HG03066 (cell line): Measurements from ENCODE around the gene ABLIM2.

ENCODE experiments used
- ATAC-seq: cut with Tn5 transposase; IDR thresholded peaks from one replicate; pipeline ENCODE4 v1.9.1; 2021; ENCODE audit warnings: low read depth; ENCODE audit not compliant: unreplicated experiment

Gene ABLIM2

DNA sequence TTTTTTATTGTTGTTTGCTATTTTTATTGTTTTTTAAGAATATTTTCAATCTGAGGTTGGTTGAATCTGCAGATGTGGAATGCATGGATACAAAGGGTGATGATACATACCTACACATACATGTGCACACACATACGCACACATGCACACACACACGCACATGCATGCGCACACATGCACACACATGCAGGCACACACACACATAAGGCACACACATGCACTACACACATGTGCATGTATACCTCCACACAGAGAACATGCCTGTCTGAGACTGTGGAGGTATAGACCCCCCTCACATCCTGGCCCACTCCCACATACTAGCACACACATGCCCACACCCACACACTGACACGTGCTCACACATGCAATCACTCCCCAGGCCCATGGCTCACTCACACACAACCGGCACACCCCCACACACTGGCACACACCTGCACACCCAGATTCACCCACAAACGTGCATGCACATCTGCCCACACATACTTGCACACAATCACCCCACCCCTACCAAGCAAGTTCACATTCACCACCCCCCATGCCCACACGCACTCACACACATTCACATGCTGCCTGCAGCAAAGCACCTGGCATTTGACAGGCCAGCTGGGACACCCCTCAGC, 121.4 kb downstream of the ABLIM2 start:
- ATAC-seq, result no peak

DNA sequence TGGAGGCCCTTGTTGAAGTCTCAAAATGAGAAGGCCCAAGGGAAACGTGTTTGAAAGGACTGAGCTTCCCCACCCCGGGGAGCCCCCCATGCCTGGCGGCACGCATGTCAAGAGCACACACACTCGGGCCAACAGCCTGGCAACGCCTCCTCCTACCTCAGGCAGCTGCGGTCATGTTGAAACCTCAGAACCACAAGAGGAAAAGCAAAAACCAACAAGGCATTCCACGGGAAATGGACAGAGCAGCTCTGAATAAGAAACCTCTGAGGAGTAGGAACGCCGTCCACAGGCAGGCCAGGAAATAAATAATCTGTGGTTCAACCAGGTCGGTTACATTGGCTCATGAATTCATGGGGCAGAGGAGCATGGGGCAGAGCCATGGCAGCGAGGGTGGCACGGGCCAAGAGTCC, 123.2 kb downstream of the ABLIM2 start:
- no peak for ATAC-seq

DNA sequence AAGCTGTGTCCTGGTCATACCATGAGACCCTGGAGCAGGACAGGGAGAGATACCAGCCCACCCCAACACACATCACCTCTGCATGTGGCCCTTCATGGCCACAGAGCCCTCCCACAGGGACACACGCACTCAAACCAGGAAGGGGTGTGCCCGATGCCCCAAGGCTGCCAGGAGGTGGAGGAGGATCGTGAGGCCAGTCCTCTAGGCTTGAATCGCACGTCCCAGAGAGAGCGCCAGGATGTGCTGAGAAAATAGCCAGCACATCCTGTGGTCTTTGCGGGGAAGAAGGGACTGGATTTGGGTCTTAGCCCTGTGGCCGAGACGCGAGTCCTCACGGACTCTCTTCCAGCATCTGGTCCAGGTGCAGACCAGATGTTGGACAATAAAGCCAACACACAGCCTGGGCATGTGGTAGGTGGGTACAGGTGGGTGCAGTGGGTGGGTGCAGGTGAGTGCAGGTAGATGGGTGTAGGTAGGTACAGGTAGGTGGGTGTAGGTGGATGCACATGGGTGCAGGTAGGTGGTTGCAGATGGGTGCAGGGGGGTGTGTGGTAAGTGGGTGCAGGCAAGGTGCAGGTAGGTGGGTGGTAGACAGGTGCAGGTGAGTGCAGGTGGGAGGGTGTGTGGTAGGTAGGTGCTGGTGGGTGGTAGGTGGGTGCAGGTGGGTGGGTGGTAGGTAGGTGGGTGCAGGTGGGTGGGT, 124.6 kb downstream of the ABLIM2 start:
- no peak for ATAC-seq

DNA sequence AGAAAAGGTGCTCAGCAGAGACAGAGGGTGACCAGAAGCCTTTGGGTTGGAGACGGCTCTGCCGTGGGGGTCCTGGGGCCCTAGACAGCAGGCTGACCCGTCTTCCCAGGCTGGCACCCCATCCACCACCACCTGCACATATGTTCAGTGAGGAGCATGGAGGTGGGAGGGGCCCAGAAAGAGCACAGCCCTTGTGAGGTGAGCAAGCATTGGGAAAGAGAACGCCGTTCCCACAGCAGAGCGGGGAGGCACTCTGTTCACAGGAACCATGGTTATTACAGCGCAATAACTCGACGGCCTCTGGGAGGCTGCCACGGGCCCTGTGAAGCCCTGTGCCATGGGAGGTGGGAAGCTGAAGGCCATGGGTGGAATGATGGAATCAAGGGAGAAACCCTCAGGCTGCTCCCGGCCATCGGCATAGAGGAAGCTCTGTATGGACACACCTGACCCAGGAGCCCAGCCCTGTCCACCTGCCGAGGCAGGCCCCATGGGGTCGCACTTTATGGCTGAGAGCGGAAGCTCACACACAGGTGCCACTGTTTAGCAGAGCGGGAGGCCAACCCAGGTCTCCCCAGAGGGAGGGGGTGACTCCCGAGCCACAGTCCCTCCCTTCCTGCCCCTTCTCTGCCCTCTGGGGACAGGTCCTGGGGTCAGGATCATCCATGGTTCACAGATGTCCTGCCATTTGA, 125.4 kb downstream of the ABLIM2 start:
- ATAC-seq, result no peak

DNA sequence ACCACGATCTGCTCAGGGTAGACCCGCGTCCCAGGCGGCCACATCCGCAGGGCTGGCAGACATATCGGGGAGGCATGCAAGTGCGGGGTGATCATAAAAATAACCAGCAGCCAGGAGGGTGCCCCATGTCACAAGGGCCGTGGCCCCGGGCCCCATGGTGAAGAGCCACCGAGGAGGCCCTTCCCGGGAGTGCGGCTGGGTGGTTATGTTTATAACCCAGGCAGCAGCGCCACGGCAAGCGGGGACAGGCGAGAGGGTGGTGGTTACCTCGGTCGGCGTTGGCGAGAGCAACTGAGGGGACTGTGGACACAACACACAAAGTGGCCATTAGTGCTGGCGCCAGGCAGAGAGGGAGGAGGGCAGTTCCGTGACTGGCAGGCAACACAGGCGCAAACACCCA, 126.2 kb downstream of the ABLIM2 start:
- ATAC-seq, result no peak

DNA sequence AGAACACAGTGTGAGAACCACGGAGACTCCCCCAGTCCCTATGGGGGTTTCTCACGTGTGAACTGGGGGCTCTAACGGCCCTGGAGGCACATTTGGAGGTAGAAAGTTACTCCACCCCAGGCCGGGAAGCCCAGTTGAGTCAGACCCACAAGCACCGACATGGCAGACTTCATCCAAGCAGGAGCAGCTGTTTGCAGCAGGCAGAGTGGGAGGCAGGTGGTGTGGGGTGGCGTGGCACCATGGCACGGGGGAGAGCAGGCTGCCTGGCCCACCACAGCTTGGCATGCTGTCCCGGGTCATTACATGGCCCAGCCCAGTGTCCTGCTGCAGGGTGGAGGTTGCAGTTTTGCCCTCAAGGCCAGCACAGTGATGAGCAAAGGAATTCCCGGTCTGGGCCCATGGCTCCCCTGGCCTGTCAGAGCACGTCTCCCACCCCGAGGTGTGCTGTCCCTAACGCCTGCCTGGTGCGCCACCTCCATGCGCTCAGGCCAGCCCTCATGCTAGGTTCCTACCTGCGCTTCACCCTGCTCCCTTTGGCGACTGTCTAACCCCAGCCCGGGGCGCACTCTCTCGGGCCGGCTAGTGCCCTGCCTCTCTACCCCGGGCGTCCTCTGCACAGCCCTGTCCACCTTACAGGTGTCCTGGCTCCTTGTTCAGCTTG, 128.4 kb downstream of the ABLIM2 start:
- no peak for ATAC-seq

DNA sequence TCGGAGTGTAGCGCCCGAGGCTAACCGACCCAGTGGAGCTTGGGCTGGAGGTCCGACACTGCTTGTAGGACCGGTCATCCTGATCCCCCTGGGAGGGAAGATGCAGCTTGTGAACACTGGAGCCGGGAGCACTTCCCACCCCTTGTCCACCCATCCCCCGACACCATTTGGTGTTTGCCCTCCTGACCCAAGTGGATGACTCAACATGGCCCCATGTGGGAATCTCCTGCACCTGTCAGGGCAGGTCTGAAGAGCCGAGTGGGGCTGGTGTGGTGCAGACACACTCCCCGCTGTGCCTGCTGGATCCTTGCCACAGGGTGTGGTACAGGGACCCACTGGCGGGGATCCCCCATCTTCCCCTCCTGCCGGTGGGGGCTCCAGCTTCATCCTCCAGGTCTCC, 128.9 kb downstream of the ABLIM2 start:
- no peak for ATAC-seq

DNA sequence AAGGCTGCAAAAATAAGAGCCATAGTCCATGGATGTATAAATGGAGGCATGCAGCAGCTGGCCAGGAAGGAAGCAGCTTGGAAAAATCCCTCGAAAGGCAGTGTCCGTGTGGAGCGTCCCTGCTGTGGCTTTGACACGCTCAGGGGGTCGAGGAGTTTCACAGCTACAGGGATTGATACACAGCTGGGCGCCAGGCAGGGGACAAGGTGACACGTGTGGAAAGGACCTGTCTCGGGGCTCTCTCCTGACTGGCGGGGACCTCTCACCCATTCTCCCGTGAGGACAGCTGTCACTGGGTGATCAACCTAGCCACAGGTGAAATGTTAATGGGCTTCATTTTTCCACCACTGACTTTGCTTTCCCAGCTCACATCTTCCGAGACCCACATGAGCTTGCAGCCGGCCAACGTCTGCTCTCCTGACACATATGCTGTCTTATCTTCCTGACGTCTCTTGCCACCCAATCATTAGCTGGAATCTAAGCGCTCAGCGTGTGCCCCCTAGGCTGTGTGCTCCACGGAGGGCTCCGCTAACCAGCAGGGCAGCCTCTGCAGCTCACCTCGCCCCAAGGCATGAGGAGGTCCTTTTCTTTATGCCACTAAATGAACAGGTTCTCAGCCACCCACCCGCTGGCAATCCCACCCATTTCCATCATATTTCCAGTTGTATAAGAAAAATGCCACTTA, 129.6 kb downstream of the ABLIM2 start:
- no peak for ATAC-seq

DNA sequence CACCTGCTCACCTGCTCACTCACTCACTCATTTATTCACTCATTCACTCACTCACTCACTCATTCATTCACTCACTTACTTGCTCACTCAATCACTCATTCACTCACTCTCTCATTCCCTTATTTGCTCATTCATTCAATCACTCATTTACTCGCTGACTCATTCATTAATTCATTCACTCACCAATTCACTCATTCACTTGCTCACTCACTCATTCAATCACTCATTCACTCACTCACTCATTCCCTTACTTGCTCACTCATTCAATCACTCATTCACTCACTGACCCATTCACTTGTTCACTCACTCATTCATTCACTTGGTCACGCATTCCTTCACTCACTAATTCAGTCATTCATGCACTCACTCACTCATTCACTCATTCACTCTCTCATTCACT, 130.2 kb downstream of the ABLIM2 start:
- ATAC-seq, result no peak

DNA sequence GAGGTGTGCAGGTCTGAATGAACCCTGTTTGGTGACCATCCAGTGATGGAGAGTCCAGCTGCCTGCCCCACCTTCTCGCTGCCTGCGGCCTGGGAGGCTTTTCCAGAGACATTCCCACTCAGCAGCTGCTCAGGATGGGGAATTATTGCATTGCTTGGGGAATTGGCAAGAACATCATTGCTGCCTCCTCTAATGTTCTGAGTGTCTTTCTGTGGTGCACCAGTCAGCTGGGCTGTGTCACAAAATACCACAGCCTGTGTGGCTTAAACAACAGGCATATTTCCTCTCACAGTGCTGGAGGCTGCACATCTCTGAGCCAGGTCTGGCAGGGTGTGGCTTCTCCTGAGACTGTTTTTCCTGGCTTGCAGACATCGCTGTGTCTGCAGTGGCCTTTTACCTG, 132.2 kb downstream of the ABLIM2 start:
- ATAC-seq, result no peak

DNA sequence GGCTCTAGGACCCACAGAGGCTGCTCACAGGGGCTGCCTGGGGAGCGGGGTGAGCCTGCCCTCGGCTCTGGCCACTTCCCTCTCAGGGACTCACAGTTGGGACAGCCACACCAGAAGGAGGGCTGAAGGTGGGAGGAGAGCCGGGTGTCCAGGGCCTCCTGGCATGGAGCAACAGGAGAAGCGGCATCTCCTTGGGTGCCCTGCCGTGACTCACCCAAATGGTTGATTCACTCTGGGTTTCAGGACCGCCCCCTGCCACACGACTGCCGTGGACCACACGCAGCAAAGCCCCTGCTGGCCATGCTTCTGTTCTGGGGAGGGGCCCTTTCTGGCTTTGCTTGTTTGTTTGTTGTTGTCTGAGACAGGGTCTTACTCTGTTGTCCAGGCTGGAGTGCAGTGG, 132.9 kb downstream of the ABLIM2 start:
- no peak for ATAC-seq

DNA sequence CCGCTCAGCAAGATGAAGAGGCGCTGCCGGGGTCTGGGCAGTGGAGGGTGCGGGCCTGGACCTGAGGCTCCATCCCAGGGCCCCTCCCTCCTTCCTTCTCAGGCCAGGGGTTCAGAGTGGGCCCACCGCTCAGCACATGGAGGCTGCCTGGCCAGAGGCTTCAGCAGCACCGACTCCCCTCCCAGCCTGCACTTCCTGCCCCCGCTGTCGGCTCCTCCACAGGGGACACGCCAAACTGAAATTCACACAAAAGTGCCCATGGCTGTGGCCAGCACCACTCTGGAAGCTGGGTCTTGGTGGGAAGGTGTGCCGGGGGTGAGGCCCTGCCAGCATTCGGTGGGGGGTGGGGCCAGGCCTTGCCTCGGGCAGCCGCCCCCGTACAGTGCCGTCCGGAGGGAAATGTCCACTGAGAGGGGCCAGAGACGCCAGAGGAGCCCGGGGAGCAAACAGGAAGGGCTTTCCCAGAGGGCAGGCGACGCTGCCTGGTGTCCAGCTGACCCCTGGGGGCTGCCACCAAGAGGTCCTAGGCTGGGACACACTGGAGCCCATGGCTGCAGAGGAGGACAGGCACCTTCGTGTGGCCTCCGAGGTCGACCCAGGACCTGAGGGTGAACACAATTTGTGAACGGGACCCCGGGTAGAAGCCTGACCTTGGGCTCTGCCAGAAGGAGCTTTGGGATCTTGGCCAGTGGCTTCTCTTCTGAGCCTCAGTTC, 134.4 kb downstream of the ABLIM2 start:
- ATAC-seq, result no peak

DNA sequence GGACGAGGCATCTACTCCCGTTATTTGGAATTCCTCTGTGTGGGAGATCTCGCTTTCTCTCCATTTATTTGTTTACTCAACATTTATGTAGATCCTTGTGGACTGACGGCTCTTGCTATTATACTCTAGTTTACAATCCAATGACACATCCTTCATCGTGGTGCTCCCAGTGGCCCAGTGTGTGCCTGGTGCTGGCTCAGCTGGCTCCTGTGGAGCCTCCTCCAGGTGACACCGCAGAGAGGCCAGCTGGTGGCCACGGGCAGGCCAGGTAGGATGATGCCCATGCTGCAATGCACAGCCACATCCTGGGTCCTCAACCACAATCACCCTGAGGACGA, 134.9 kb downstream of the ABLIM2 start:
- ATAC-seq, result no peak

DNA sequence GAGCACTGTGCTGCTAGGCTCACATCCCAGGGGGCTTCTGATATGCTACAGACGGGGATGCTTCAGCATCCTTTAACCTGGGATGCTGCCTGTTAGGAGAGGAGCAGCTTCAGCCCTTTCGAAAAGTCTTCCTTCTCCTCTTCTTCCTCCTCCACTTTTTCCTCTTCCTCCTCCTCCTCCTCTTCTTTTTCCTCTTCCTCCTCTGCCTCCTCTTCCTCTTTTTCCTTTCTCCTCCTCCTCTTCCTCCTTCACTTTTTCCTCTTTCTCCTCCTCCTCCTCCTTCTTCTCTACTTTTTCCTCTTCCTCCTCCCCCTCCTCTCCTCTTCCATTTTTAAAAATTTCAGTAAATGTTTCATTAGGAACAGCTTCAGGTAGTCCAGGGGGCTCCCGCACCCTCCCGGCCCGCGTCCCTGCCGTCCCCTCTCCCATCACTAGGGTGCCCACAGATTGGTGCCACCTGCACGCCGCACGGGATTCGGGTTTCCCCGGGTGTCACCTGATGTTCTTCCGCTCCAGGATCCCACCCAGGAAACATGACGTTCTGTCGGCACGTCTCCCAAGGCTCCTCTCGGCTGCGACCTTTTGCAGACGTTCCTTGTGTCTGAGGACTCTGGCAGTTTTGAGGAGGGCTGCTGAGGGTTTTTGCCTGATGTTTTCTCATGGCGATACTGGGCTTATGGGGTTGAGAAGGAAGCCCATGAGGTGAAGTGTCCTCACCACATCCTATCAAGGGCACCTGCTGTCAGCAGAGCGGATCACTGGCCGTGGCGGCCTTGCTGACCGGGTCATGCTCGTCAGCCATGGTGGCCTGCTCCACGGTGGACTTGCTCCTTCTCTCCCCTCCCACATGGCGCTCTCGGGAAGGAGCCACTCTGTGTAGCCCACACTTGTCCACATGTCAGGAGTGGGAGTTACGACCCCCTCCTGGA, 135.6 kb downstream of the ABLIM2 start:
- ATAC-seq, result no peak

DNA sequence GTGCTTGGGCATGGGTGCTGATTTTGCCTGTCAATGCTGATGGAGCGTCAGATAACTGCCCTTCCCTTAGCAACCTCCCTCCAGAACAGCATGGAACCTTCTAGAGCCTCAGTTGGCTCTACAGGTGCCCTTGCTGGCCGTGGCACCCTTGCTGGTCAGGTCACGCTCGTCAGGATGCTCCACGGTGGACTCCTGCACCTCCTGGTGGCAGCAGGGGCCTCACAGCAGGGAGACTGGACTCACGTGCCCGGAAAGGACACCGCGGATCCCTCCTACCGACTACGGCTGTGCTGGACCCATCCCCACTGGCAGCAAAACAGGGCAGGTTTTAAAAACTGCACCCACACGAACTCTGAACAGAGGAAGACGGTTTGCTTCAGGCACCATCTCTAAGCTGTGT, 136.8 kb downstream of the ABLIM2 start:
- no peak for ATAC-seq

DNA sequence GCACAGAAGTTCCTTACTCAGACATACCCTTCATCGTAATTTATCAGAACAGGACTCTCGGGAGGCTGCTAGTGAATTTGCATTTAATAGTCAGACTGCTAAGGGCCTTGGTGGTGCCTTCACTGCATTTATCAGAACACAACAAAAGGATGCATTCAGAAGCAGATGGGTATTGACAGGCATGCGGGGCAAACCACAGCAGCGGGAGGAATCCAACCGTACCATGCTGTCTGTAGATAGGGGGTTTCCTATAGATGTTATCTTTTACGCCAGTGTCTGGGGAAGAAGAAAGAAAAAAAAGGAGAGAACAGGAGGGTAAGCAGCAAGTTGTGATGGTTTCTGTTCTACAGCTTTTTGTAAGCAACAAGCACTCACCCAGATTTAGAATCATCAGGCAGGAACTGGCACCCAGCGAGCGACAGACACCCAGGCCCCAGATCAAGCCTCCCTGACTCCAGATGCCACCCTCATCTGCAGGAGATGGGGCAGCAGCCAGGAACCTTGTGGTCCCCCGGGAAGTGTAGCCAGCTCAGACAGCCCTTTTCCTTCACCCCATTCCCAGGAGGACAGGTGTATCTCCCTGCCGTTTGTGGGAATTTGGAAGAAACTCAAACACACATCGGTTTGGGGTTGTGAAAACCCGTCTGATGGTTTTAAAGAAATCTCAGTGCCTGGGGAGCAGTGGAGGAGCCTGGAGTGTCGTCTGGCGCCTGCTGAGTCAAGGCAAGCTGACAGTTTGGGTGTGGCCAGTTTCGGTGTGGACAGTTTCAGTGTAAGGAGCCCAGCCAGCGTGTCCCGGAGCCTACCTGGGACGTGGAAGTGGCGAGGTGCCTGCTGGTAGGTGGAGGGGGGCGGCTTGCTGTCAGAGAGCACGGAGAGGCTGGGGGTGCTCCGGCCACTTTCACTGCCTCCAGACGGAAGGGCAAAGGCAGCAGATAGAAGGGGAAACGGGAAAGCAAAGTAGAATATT, 138.9 kb downstream of the ABLIM2 start:
- no peak for ATAC-seq

DNA sequence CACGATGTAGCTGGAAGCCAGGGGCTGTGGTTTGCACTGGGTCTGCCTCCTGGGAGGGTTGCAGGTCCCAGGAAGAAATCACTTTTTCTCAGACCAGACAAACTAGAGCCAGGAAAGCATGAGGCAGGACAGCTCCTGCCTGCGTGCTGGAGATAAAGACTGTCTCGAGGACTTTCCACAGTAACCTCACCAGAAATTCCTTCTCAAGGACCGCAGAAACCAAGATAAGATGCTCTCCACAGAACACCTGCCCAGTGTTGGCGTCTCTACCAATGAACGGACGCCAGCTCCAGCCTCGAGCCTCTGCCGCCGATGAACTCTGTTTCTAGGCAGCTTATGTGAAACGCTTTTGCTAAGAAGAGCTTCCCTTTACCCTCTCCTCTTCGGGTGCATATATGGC, 142.1 kb downstream of the ABLIM2 start:
- no peak for ATAC-seq

DNA sequence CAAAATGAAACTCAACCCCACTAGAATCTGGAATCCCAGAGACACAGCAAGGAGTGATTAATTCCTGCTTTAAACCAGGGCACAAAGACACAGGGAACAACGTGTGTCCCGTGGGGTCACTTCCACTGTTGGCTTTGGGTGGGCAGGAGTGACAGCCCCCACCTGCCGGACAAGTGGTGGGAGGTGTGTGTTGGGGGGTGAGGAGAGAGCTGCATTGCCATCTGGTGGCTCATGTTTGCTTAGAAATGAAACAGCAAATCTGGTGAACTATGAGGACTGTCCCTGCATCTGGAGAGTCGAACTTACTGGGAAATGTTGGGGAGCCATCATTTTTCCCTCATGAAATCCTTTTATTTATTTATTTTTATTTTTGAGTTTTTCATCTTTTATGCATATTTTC, 143.1 kb downstream of the ABLIM2 start:
- no peak for ATAC-seq
